GM12878 (cell line): ENCODE data around the gene ARHGEF7. TPM values are rescaled to one million over a fixed set of nuclear protein-coding genes. Genes with fewer than 3 reads are reported as not detected.
A peak's percentile ranks its signal among the peaks of the same experiment; 100 is the strongest.

Experiments used
- ATAC-seq: fragments of 200-7000 bp; cut with Tn5 transposase; 3 replicates; pipeline ENCODE4 v1.9.1; 2020; ENCODE audit warnings: mild to moderate bottlenecking, moderate library complexity
- BruUV-seq: library from RNA; stranded (reverse); fragments of 400-500 nt; replicated peaks from 2 replicates; lab custom pipeline; 2021; lab: Mats Ljungman, UMichigan
- CTCF ChIA-PET: fragments of 300-600 bp; sonication (Branson Sonifier 250); formaldehyde crosslinking; extraction: SDS; loops from one replicate; lab custom pipeline; 2021; ENCODE audit warnings: inconsistent platforms; lab: Yijun Ruan, JAX
- POLR2A ChIA-PET: fragments of 350-600 bp; formaldehyde crosslinking; extraction: SDS; loops from one replicate; lab custom pipeline; 2021; ENCODE audit warnings: inconsistent platforms; lab: Charles Lee
- RAD21 ChIA-PET: fragments of 300-600 bp; sonication (Branson Sonifier 250); formaldehyde crosslinking; loops from one replicate; lab custom pipeline; 2023; ENCODE audit warnings: antibody characterized with exemption; ENCODE audit not compliant: unreplicated experiment; lab: Charles Lee
- SMC1A ChIA-PET: fragments of 300-600 bp; sonication (Branson Sonifier 250); formaldehyde crosslinking; loops from one replicate; lab custom pipeline; 2023; ENCODE audit not compliant: unreplicated experiment, uncharacterized antibody; lab: Charles Lee
- DNase-seq: peaks from one replicate; pipeline ENCODE4 v3.0.0-alpha.2; 2011; ENCODE audit warnings: low read depth, low spot score
- FAIRE-seq: peaks from 3 replicates; lab custom pipeline; 2011; peaks lifted over from hg19 to GRCh38; lab: Jason Lieb, UNC
- H2AFZ ChIP-seq: 2 replicates; pipeline ENCODE4 v1.6.0; 2011; ENCODE audit warnings: low read depth, low read length, control low read depth; ENCODE audit not compliant: control insufficient read depth
- H3K27ac ChIP-seq: 2 replicates; pipeline ENCODE4 v1.5.1; 2011; ENCODE audit warnings: control low read depth; ENCODE audit not compliant: control insufficient read depth, insufficient read depth
- H3K27me3 ChIP-seq, 2 experiments: replicated peaks in 1 of 2; 2 replicates each; pipeline versions ENCODE4 v1.6.0 to v1.6.1; 2011; ENCODE audit warnings: low read length in 1 of 2; ENCODE audit not compliant: control insufficient read depth in 2 of 2, insufficient read depth in 2 of 2
- H3K36me3 ChIP-seq, 2 experiments: 2 replicates each; pipeline ENCODE4 v1.5.1; 2011; ENCODE audit warnings: low read length in 1 of 2; ENCODE audit not compliant: control insufficient read depth in 2 of 2, insufficient read depth in 2 of 2
- H3K4me1 ChIP-seq: 2 replicates; pipeline ENCODE4 v1.6.1; 2011; ENCODE audit warnings: mild to moderate bottlenecking, low read length, moderate library complexity, mixed read lengths; ENCODE audit not compliant: control insufficient read depth, insufficient read depth
- H3K4me2 ChIP-seq: 2 replicates; pipeline ENCODE4 v1.6.0; 2011; ENCODE audit warnings: control low read depth; ENCODE audit not compliant: control insufficient read depth, insufficient read depth
- H3K4me3 ChIP-seq: fragments of 200-600 bp; sonication (generic); 2 replicates; pipeline ENCODE4 v1.5.1; 2016
- H3K79me2 ChIP-seq: 2 replicates; pipeline ENCODE4 v1.6.0; 2011; ENCODE audit warnings: low read length; ENCODE audit not compliant: control insufficient read depth, insufficient read depth
- H3K9ac ChIP-seq: 2 replicates; pipeline ENCODE4 v1.8.0; 2011; ENCODE audit warnings: low read length, control low read depth, mixed read lengths; ENCODE audit not compliant: control insufficient read depth, insufficient read depth
- H3K9me3 ChIP-seq: replicated peaks from 3 replicates; pipeline ENCODE4 v1.5.1; 2011; ENCODE audit warnings: mild to moderate bottlenecking, low read length; ENCODE audit not compliant: control insufficient read depth, insufficient read depth
- H4K20me1 ChIP-seq: 2 replicates; pipeline ENCODE4 v1.6.0; 2011; ENCODE audit not compliant: control insufficient read depth, insufficient read depth
- ATF3 ChIP-seq: IDR thresholded peaks from 2 replicates; pipeline ENCODE4 v1.6.1; 2011; ENCODE audit warnings: low read depth, mild to moderate bottlenecking, low read length, moderate library complexity, borderline replicate concordance; ENCODE audit errors: extremely low read depth
- ATF7 ChIP-seq: fragments of 450-650 bp; IDR thresholded peaks from 2 replicates; pipeline ENCODE4 v1.6.1; 2016; ENCODE audit warnings: low read depth, mild to moderate bottlenecking
- BMI1 ChIP-seq: fragments of 450-650 bp; IDR thresholded peaks from 2 replicates; pipeline ENCODE4 v1.6.1; 2016; ENCODE audit warnings: mild to moderate bottlenecking, moderate library complexity, borderline replicate concordance
- CHD2 ChIP-seq: IDR thresholded peaks from 2 replicates; pipeline ENCODE4 v1.6.1; 2011; ENCODE audit warnings: low read depth, low read length, improper control_type of control experiment, borderline replicate concordance
- CTCF ChIP-seq, 3 experiments: IDR thresholded peaks in 2 of 3; conservative IDR thresholded peaks in 1 of 3; 2 replicates each; pipeline ENCODE4 v1.5.1; 2011; ENCODE audit warnings: low read depth in 3 of 3, low read length in 3 of 3, mild to moderate bottlenecking in 3 of 3, control low read depth in 2 of 3, moderate library complexity in 2 of 3, inconsistent platforms in 1 of 3, mixed read lengths in 1 of 3; ENCODE audit not compliant: control insufficient read depth in 2 of 3, insufficient read depth in 1 of 3; ENCODE audit errors: extremely low read depth in 1 of 3
- CUX1 ChIP-seq: IDR thresholded peaks from 2 replicates; pipeline ENCODE4 v1.6.1; 2012; ENCODE audit warnings: improper control_type of control experiment, low read depth, low read length; ENCODE audit not compliant: insufficient replicate concordance
- HDAC6 ChIP-seq: fragments of 200-600 bp; sonication (generic); IDR thresholded peaks from one replicate; pipeline ENCODE4 v1.8.0; 2017; ENCODE audit warnings: antibody characterized with exemption; ENCODE audit not compliant: unreplicated experiment
- MYB ChIP-seq: fragments of 150-350 bp; IDR thresholded peaks from 2 replicates; pipeline ENCODE4 v1.6.1; 2014; ENCODE audit warnings: mild to moderate bottlenecking, low read depth, low read length, borderline replicate concordance
- NKRF ChIP-seq: fragments of 450-650 bp; conservative IDR thresholded peaks from 2 replicates; pipeline ENCODE4 v1.6.1; 2017; ENCODE audit warnings: mild to moderate bottlenecking, moderate library complexity
- NR2F1 ChIP-seq: fragments of 450-650 bp; conservative IDR thresholded peaks from 2 replicates; pipeline ENCODE4 v1.6.1; 2017; ENCODE audit warnings: mild to moderate bottlenecking
- RELA ChIP-seq: fragments of 450-650 bp; IDR thresholded peaks from 2 replicates; pipeline ENCODE4 v1.8.0; 2014; ENCODE audit warnings: borderline replicate concordance; ENCODE audit not compliant: partially characterized antibody
- YBX1 ChIP-seq: fragments of 450-650 bp; IDR thresholded peaks from 2 replicates; pipeline ENCODE4 v1.6.1; 2016; ENCODE audit warnings: antibody characterized with exemption
- whole genome bisulfite sequencing: methylation state at CpG from one replicate; pipeline ENCODE4 v1.1.6; 2016; ENCODE audit warnings: low lambda C conversion rate; ENCODE audit not compliant: insufficient replicate concordance, insufficient coverage; ENCODE audit errors: missing lambda C conversion rate; 5-methylcytosine and 5-hydroxymethylcytosine counted together
- in situ Hi-C: fragments of 300-500 bp; cut with MboI; formaldehyde crosslinking; loops from 9 replicates; pipeline ENCODE4 v1.14.3; 2018; ENCODE audit warnings: mixed read lengths
- intact Hi-C: fragments of 100-400 bp; cut with micrococcal nuclease; formaldehyde crosslinking; loops from one replicate; pipeline ENCODE4 v1.14.2; 2022; ENCODE audit not compliant: unreplicated experiment
- polyA plus RNA-seq, 11 experiments: library from polyadenylated mRNA; depleted of rRNA in 4 of 11; unstranded in 6 of 11; stranded (reverse) in 5 of 11; fragments of >200 nt; fragmentation: Nextera tagmentation in 4 of 11; fragmentation: Illumina TruSeq in 1 of 11; extraction: Ambion mirVana in 4 of 11; extraction: Trizol in 1 of 11; gene quantifications; 1 replicate in 1 of 11; 2 replicates in 10 of 11; pipeline versions ENCODE4 v1.2.1 to v1.2.3, GENCODE V29; 2011 to 2016; ENCODE audit warnings: inconsistent platforms in 2 of 11, missing spikeins in 2 of 11, low read depth in 1 of 11
- total RNA-seq, 4 experiments: library from RNA; depleted of rRNA in 3 of 4; stranded (reverse); fragments of >200 nt in 3 of 4; fragmentation: Illumina TruSeq in 1 of 4; extraction: Trizol in 1 of 4; gene quantifications; 2 replicates each; pipeline versions ENCODE4 v1.2.1 to v1.2.3, GENCODE V29; 2013 to 2021

Gene ARHGEF7
- total and polyA plus RNA-seq, 10 of the 15 experiments (the other 5 are each of a cell fraction or from before 2014, with no cell fraction given) = 4.7 to 65.5 (median 36.6) TPM

GRCh38 chr13:111068009-111068350, 47.1 kb upstream of the ARHGEF7 start:
- H3K4me3 ChIP-seq = no peak overlapping the region
- no peaks in the 10 kb centered on the region for H3K36me3 ChIP-seq
- in situ Hi-C loops = no loop called here
- ChIA-PET SMC1A (interaction anchor here (0.6 to 3.1 kb wide), 30 partner anchors 9 to 1375 kb away, joined by 3 to 45 read pairs (median 4); partner anchors contain the start of gene ANKRD10), POLR2A (interaction anchor here (0.8 to 1.0 kb wide), 2 partner anchors 117 to 135 kb away, joined by 3 read pairs; no protein-coding TSS in a partner anchor), CTCF (interaction anchor here (0.6 to 5.1 kb wide), 63 partner anchors 9 to 474 kb away, joined by 3 to 99 read pairs (median 4); partner anchors contain the start of gene ANKRD10), RAD21 (interaction anchor here (0.8 to 3.1 kb wide), 41 partner anchors 11 to 474 kb away, joined by 3 to 43 read pairs (median 3); partner anchors contain the start of gene ANKRD10)
- 0% methylated on average over 2 of the region's 2 CpGs for WGBS
- H3K9me3 ChIP-seq = no peaks in the 10 kb centered on the region; the same call in 2 of the 3 replicates
- DNase-seq (no peak), FAIRE-seq (no peak), ATAC-seq (no peak)
- no TSS peak for BruUV-seq
- H3K4me2 ChIP-seq = no peak overlapping the region
- H2AFZ ChIP-seq = no peak overlapping the region; the same call in 1 of the 2 replicates
- H3K27ac ChIP-seq = no peak overlapping the region
- no peak overlapping the region for H3K9ac ChIP-seq
- H3K4me1 ChIP-seq = peaks cover 4% of the 10 kb centered on the region
- no peaks in the 10 kb centered on the region for H3K79me2 ChIP-seq
- no peaks in the 10 kb centered on the region for H4K20me1 ChIP-seq
- intact Hi-C loops = loop anchor here (5.0 kb wide), 2 partner anchors 84 to 334 kb away; no protein-coding TSS in a partner anchor
- peaks cover 0 to 5% of the 10 kb centered on the region in 2 experiments; a peak in 1 of 4 replicates for H3K27me3 ChIP-seq
- no peak for TF ChIP-seq MYB
- TF ChIP-seq HDAC6 = no peak
- TF ChIP-seq RELA = no peak
- TF ChIP-seq NKRF = no peak
- TF ChIP-seq BMI1 = no peak
- TF ChIP-seq CUX1 = peak; percentile 78
- TF ChIP-seq NR2F1 = no peak
- TF ChIP-seq YBX1 = no peak
- no peak for TF ChIP-seq ATF3
- TF ChIP-seq CHD2 = no peak
- TF ChIP-seq CTCF (IDR thresholded peaks at IDR 0.05 in 2 of 3, conservative IDR thresholded peaks at IDR 0.05 in 1 of 3; ENCODE audit: control insufficient read depth in 2 of 3, extremely low read depth in 1 of 3, insufficient read depth in 1 of 3, low read depth in 3 of 3, low read length in 3 of 3) = no peak
- TF ChIP-seq ATF7 = no peak
